KBM-7 (cell line): ENCODE results near the gene MFNG.
"Not testable (repeated sequence)": the region's sequence is repeated elsewhere in the genome, so short reads cannot be mapped to it uniquely, and the experiment has no call there.

Experiments used
- DNase-seq: peaks from one replicate; pipeline ENCODE4 v3.0.0-alpha.2; 2015
- in situ Hi-C: fragments of 300-500 bp; cut with MboI; formaldehyde crosslinking; loops from 2 replicates; pipeline ENCODE4 v1.14.3; 2020; ENCODE audit warnings: low sequenced_read_pairs, low pct_unique_long_range_greater_than_20kb, mixed read lengths

The MFNG gene, protein sequence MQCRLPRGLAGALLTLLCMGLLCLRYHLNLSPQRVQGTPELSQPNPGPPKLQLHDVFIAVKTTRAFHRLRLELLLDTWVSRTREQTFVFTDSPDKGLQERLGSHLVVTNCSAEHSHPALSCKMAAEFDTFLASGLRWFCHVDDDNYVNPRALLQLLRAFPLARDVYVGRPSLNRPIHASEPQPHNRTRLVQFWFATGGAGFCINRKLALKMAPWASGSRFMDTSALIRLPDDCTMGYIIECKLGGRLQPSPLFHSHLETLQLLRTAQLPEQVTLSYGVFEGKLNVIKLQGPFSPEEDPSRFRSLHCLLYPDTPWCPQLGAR

DNA sequence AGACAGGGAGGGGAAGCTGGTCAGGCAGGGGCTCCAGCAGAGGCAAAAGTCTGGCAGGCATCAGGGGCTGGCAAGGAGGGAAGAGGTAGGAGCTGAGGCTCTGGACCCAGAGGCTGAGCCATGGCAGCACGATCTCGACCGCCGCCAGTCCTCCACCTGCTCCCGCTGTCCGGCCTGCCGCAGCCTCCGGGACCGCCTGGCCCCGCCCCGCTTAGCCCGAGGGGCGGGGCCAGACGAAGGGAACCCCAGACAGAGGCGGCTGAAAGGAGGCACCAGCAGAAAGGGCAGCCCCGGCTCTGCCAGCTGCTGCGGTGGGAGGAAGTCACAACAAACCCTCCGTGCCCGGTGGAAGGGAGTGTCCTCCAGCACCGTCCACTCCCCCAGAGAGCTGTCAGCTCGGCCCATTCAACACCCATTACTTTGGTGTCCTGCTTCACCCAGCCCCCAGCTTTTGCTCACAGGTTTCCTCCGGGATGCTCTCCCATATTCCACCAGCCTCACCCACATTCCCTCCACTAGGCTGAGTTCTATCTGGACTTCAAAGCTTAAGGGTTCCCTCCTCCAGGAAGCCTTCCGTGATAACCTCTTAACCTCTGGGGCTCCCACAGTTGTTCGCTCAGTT, at the start of gene MFNG:
Gene MFNG (minus strand): TSS at position 161 of the 622 bp plus-strand sequence. CDS start 207 bp downstream, outside the sequence.
- in situ Hi-C loops = no loop called here

DNA sequence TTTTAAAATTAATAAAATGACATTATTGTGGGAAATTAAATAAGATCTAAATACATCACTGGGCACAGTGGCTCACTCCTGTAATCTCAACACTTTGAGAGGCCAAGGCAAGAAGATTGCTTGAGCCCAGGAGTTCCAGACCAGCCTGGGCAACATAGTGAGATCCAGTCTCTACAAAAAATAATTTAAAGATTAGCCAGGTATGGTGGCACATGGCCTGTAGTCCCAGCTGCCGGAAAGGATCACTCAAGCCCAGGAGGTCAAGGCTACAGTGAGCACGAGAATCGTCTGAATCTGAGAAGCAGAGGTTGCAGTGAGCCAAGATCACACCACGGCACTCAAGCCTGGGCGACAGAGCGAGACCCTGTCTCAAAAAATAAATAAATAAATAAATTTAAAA, 49.0 kb upstream of the MFNG start:
- no peak for DNase-seq
- in situ Hi-C loops = no loop called here

More for the DNA sequence above, at the start of gene MFNG:
- peak; percentile 89 for DNase-seq

DNA sequence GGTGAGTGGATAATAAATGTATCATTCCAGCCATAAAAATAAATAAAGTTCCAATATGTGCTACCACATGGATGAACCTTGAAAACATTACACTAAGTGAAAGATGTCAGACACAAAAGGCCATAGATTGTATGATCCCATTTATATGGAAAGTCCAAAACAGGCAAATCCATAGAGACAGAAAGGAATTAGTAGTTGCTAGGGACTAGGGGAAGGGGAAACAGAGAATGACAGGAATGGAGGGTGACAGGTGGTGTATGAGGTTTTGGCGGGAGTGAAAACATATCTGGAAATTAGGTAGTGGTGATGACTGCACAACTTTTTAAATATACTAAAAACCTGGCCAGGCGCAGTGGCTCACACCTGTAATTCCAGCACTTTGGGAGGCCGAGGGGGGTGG, 48.3 kb upstream of the MFNG start:
- in situ Hi-C loops = no loop called here
- no peak for DNase-seq

DNA sequence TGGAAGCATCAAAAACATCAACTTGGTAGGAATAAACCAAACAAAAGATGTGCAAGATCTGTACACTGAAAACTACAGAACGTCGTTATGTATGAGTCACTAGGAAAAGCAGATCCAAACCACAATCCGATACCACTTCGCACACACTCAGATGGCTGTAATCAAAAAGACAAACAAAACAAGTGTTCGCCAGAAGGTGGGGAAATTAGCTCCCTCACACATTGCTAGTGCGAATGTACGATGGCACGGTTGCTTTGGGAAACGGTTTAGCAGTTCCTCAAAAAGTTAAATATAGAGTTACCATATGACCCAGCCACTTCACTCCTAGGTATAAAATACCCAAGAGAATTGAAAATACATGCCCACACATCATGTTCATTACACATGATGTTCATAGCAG, 47.8 kb upstream of the MFNG start:
- in situ Hi-C loops = no loop called here
- peak; percentile 88 for DNase-seq

DNA sequence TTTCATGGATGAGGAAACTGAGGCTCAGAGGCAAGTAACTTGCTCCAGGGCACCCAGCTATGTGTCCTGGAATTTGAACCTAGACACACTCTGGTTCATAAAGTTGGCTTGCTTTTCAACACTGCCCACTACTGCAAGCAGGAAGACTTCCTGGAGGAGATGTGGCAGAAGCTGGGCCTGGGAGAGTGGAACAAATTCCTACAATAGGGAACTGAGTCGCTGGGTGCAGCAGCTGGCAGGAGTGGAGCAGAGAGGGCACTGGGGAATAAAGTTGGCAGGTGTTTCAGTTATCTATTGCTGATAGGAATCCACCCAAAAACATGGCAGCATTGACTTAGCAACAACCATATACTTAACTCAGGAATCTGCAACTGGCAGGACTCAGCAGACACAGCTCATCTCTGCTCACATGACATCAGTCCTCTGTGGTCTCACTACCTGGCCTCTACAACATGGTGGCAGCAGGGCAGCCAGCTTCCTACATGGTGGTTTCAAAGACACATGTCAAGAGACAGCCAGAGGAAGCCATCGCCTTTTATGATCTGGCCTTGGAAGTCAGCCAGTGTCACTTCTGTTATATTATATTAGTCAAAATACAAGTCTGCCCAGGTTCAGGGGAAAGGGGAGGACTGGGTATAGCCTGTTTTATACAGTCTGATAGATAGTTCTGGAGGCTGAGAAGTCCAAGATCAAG, 43.6 kb upstream of the MFNG start:
- peak; percentile 63 for DNase-seq
- in situ Hi-C loops = no loop called here

DNA sequence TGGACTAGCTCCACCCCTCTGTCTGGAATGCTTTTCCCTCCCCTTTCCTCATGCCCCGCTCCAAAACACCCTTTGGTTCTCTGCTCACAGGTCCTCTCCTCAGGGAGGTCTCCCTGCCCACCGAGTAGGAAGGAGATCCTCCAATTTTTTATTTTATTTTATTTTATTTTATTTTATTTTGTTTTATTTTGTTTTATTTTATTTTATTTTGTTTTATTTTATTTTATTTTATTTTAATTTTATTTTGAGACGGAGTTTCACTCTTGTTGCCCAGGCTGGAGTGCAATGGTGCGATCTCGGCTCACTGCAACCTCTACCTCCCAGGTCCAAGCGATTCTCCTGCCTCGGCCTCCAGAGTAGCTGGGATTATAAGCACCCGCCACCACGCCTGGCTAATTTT, 41.8 kb upstream of the MFNG start:
- DNase-seq, in situ Hi-C loops: not testable (repeated sequence)

DNA sequence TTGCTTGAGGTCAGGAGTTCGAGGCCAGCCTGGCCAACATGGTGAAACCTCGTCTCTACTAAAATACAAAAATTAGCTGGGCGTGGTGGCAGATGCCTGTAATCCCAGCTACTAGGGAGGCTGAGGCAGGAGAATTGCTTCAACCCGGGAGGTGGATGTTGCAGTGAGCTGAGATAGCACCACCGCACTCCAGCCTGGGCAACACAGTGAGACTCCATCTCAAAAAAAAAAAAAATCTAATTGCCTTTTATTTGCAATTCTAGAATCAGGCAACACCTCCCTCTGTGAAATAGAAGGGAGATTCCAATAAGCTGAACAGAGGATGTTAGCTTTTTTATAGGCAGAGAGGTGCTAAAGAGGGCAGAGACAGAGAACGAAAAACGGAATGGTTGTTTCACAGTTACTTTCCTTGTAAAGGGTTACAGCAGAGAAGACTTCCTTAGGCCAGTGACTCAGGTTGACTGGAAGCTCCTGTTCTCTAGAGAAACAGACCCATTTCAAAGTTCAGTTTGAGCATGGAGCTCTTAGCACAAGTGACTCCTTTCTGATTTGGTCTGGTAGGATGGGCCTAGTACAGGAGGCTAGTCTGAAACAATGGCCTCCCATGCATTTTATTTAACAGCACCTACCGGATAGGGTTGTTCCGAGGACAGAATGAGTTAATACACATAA, 41.0 kb upstream of the MFNG start:
- in situ Hi-C loops, DNase-seq: not testable (repeated sequence)

DNA sequence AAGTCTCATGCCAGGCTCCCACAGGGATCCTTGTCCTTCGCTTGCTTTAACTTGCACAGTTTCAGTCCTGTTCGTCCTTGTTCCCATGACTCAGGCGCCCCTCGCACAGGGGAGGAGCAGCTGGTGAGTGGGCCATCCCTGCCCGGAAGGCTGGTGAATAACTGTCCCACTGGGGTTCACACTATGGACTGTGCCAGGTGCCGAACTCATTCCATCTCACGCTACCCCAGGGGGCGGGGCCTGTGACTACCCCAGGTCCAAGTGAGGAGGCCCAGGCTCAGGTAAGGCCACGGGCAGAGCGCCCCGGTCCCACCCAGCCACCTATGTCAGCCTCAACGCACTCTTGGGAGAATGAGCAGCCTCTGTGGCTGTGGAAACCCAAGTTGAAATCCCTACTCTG, 40.2 kb upstream of the MFNG start:
- in situ Hi-C loops = no loop called here
- no peak for DNase-seq

DNA sequence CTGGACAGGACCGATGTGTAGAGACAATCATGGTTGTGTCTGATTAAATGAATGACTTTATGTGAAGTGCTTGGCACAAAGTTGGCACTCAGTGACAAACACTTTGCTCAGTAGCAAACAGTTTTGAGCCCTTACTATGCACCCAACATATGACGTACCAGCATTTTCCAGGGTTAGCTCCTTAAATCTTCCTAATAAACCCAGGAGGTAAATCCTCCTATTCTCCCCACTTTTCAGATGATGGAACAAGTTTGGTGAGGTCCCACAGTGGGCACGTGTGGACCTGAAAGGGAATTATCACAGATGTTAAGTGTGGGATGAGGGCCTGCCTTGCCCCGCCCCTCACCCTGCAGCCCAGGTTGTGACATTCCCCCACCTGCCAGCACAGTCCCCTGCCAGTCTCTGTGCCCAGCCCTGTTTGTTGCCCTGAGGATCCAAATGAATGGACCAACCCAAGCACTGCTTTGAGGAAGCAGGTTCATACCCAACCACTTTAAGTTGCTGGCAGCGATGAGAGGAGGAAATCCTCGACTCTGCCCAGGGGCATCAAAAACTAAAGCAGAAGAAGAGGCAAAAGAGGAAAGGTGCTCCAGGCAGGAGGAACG, 39.7 kb upstream of the MFNG start:
- DNase-seq = no peak
- in situ Hi-C loops = no loop called here

DNA sequence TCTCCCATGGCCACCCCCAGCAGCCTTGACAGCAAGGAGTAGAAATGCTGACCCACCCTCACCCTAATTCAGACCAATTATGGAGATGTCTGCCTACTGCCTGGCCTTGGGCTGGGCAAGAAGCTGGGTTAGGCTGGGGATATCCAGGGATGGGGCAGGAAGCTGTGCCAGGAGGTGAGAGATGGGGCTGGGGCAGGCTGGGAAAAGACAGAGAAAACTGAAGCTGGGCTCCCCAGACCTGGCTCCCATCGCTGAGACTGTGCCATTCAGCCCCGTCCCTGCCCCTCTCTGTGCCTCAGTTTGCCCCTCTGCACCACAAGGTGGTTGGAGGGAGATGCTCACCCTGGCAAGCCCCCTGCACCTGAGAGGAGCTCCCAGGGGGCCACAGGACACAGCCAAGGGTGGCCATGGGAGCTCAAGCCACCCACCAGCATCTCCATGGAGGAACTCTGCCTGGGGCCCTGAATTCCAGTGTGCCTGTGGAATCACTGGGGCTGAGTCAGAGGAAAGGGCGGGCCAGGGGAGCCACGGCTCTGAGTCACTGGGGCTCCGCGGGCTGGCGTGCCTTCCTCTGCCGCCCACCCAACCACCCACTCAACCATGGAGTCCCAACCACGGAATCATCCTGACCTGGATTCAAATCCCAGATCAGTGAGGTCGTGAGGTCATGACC, 39.0 kb upstream of the MFNG start:
- in situ Hi-C loops = no loop called here
- no peak for DNase-seq

DNA sequence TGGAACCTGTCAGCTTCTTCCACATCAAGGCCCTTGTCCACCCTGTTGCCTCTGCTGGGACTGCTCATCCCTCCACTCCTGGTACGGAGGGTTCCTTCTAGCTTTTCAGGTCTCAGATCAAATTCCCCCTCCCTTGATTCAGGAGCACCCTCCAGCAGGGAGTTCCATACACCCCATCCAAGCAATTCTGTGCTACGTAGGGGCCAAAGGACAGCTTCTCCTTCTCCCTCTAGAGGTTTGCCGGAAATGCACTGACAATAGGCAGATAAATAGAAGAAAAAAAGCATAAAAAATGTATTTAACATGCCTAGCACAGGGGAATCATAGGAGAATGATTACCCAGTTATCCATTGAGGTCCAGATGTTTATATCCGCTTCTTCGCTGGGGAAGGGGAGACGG, 36.3 kb upstream of the MFNG start:
- DNase-seq = no peak
- in situ Hi-C loops = no loop called here

DNA sequence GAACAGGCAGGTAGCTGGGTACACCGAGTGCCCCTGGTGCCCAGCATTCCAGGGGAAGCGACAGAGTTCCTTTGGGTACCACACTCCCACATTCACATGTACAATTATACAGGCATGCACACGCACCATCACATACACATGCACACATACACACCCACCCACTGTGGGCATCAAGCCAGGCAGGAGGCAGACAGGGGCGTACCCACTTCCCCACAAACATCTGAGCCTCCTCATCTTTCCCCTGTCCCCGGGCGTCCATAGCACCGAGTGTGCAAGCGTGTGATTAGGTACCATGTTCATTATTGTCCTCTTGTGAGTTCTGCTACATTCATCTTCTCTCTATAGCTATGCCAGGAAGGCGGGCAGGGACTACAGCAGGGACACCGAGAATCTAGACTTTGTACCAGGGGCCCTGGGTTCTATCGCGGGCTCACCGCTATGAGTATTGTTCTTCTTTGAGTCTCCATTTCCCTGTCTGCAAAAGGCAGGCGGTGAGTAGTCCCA, 35.1 kb upstream of the MFNG start:
- in situ Hi-C loops = no loop called here
- no peak for DNase-seq

DNA sequence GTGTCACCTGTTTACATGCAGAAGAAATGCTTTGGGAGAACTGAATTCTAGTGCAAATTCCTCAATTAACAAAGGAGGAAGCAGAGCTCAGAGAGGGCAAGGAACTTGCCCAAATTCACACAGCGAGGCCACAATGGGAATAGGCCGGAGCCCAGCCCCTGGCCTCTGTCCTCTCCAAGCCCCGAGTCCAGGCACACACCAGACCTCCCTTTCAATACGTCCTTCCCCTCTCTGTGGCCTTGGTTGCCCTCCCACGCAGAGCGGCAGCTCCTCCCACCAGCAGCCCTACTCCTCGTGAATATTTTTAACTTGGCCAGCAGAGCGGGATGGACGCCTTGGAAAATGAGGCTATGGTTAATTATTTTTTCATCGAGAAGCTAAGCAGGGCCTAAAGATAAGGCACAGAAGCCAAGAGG, 34.6 kb upstream of the MFNG start:
- DNase-seq = no peak
- in situ Hi-C loops = no loop called here

DNA sequence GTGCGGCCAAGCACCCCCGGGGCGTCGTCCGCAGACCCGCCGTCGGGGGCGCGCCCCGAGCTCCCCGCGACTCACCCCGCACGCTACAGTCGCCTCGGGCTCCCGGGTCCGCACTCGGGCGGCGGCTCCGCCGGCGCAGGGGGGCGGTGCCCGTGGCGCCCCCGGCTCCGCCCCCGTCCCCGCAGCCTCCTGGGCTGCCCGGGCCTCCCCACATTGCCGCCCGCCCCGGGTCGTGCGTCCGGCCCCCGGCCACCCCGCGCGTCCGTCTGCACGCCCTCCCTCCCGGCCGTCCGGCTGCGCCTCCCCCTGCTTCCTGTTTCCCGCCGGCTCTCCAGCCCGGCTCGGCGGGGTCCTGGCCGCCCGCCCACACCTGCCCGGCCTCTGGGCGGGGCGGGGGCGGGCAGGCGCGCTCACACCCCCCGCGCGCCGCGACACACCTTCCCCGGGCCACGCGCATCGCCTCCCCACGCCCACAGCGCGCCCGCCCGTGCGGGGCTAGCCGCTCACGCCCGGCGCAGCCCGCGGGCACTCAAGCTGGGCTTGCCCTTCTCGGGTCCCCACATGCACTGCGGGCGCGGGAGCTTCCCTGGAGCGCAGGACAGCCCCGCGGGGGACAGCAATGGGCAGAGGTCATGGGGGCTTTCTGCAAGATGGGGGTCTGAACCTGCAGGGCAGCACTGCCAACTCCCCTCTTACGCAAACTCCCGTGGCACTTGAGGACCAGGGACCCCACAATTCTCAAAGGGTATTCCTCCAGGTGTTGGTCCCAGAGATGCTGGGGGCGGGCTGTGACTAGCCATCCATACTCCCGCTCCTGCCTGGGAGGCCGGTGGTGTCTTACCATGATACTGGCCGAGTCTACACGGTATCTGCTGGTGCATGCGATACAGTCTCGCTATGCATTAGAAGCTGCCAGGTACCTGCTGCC, 33.3 kb upstream of the MFNG start, which contains the start of gene CARD10:
Gene CARD10 (minus strand): TSS at position 148 of the 928 bp plus-strand sequence. CDS start 215 bp downstream, outside the sequence.
- DNase-seq = no peak
- in situ Hi-C loops = no loop called here

DNA sequence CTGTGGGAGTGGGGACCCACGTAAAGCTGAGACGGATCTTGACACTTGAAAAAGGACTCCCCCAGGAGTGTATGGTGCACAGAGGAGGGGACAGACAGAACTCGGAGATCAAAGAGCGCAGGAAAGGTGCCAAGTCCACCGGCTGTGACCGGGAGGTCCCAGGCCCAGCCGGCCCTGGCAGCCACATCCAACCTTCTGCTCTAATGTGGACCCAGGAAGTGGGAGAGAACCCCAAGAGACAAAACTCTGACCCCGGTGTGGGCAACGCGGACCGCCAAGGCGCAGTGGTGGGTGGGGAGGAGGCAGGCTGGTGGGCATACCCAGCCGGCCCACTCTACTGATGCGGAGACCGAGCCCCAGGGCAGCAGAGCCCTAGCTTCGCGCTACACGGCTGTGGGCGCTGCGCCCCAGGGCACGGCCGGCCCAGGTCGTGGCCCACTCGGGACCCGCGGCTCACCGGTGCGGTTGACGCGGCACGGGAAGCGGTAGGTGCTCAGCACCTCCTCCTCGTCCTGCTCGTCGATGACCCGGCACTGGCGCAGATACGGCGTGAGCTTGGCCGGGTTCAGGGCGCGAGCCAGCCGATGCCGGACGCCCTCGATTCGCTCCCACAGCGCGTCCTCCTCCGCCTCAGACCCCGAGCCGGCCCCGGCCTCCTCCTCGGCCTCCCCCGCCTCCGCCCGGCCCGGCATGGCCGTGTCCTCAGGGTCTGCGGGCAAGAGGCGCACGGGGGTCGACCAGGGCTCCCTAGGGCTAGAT, 32.5 kb upstream of the MFNG start:
- in situ Hi-C loops = no loop called here
- DNase-seq = no peak

DNA sequence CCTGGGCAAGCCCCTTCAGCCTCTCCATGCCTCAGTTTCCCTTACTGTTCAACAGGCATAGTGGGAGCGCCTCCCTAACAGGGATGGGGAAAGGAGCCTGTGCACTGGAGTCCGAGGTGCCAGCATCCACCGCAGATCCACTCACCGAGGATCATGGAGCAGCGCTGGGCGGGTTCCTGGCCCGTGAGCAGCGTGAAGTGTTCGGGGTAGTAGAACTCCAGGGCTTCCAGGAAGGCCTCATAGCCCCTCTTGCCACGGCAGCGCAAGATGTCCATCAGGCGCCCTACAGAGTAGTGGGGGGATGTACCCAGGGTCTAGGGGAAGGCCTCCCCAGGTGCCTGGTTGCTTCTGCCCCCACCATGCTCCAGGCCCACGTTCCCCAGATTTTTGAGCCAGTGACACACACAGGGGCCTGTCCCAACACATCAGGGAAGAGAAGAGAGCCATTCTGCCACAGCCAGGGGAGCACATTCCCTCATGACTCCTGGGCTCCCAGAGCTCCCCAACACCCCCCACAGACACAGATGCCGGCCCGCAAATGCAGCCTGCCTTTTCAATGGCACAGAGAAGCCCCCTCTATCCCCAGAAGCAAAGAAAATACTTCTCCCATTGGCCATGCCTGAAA, 31.8 kb upstream of the MFNG start:
- no peak for DNase-seq
- in situ Hi-C loops = no loop called here

DNA sequence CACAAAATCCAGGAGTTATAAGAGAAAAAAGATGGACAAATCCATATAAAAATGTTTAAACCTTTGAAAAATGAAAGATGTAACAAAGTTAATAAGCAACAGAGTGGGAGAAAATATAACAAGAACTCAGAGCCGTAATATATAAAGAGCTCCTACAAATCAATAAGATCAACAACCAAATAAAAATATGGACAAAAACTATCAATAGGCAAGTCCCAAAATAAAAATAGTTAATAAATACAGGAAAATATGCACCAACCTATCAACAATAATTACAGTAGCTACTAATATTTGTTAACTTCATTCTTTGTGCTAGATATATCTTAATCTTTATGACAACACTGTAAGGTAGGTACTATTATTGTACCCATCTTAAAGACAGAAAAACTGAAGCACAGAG, 30.3 kb upstream of the MFNG start:
- DNase-seq = no peak
- in situ Hi-C loops = no loop called here
